ENCODE data around the gene TENT4B.

DNA sequence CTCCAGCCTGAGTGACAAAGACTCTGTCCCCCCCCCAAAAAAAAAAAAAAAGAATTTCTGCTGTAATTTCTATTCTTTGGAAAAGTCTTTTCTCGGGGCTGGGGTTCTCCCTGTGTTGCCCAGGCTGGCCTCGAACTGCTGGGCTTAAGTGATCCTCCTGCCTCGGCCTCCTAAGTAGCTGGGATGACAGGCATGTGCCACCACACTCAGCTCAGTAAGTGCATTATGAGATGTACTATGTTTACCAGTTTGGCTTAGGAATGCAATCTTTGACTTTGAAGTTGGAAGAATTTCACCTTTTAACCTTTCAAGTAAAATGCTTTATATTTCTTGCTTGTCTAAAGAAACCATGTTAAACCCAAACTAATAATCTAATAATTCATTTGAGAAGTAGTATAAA lies 85.2 kb downstream of the TENT4B start:
- TF ChIP-seq, protein P1, sequence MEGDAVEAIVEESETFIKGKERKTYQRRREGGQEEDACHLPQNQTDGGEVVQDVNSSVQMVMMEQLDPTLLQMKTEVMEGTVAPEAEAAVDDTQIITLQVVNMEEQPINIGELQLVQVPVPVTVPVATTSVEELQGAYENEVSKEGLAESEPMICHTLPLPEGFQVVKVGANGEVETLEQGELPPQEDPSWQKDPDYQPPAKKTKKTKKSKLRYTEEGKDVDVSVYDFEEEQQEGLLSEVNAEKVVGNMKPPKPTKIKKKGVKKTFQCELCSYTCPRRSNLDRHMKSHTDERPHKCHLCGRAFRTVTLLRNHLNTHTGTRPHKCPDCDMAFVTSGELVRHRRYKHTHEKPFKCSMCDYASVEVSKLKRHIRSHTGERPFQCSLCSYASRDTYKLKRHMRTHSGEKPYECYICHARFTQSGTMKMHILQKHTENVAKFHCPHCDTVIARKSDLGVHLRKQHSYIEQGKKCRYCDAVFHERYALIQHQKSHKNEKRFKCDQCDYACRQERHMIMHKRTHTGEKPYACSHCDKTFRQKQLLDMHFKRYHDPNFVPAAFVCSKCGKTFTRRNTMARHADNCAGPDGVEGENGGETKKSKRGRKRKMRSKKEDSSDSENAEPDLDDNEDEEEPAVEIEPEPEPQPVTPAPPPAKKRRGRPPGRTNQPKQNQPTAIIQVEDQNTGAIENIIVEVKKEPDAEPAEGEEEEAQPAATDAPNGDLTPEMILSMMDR (IDR thresholded peaks at IDR 0.05; ENCODE audit: low read depth, low read length, poor library complexity, severe bottlenecking) = no peak
- TF ChIP-seq EZH2phosphoT487 (IDR thresholded peaks at IDR 0.05; ENCODE audit: borderline replicate concordance, low read length) = no peak
